Measurements from ENCODE around the gene CACHD1. TPM values are rescaled to one million over a fixed set of nuclear protein-coding genes. Genes with fewer than 3 reads are reported as not detected.

Gene CACHD1
- total and polyA plus RNA-seq, 2 of the 4 experiments (the other 2 are of a cell fraction) = 2.9 to 5.9 TPM

DNA sequence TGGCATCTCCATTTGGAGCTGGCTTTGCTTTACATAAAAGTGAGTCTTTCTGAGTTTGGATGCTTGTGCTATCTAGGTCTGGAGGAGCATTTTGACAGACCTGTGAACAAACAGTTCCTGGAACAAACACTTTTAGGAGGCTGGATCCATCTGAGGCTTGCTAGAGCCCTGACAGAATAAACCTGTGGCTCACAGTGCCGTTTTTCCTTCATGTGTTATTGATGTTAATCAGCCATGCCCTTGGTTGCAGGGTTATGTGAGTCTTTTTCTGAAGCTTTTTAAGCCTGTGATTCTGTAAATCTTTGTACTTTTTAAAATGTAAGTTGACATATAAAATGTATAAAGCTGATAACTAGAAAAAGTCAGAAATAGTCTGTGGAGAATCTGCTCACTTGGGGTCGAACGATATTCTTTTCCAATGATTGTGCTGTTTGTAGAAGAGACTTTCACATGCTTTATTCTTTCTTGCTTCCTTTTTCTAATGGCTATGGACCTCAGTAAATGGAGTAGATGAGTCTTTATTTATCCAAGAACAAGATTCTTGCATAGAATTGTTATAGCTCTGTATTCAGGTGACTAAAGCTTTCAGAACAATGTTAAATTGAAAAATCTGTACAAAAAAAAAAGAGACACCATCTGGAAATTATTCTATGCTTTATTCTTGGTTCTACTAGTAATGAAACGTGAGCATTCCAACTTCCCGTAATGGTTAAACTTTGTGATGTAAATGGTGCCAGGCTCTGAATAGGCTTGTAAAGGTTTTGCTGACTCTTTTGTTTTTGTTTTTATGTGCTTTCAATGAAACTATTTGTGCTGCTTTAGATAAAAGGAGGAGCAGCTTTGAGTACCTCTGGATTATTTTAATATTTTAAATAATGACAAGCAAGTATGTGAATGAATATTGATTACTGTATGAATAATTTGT is 53.7 kb downstream of the CACHD1 start (continued):
- TF ChIP-seq MXI1 (IDR thresholded peaks at IDR 0.05; ENCODE audit: borderline replicate concordance, low read depth, low read length) = no peak

- Histone ChIP-seq H2BK20ac (ENCODE audit: low read depth, low read length) (no peak overlapping the region), H2BK120ac (ENCODE audit: low read depth, low read length) (no peak overlapping the region), H3K27me3 (ENCODE audit: control insufficient read depth, insufficient read depth, low read length) (no peaks in the 10 kb centered on the region), H3K56ac (ENCODE audit: extremely low read depth, insufficient read depth, low read length) (no peak overlapping the region), H3K4ac (ENCODE audit: low read depth, low read length) (no peak overlapping the region), H3K79me1 (ENCODE audit: low read depth in 1 of 2, low read length in 2 of 2) (peaks cover 0 to 2% of the 10 kb centered on the region in 2 experiments; a peak in 1 of 4 replicates), H2AK5ac (ENCODE audit: low read depth, low read length) (no peak overlapping the region), H2BK15ac (ENCODE audit: low read depth, low read length) (no peak overlapping the region), H3K9me3 (ENCODE audit: control insufficient read depth, insufficient read depth, low read length) (no peaks in the 10 kb centered on the region), H3K18ac (ENCODE audit: low read depth, low read length) (no peak overlapping the region), H4K5ac (ENCODE audit: low read depth, low read length) (no peak overlapping the region), H4K91ac (ENCODE audit: insufficient read depth, low read depth, low read length) (no peak overlapping the region), H2AK9ac (replicated peaks; ENCODE audit: low read depth, low read length, poor library complexity) (no peak overlapping the region), H3K4me3 (ENCODE audit: insufficient read depth, low read depth, low read length) (no peak overlapping the region), H4K20me1 (ENCODE audit: insufficient read depth, low read length) (no peaks in the 10 kb centered on the region), H3K4me2 (ENCODE audit: low read depth, low read length) (no peak overlapping the region), H3K9me1 (ENCODE audit: insufficient read depth, low read length) (peaks cover 3% of the 10 kb centered on the region; the same call in 1 of the 2 replicates), H4K8ac (ENCODE audit: low read depth in 2 of 2, low read length in 2 of 2) (no peak overlapping the region), H2AFZ (replicated peaks; ENCODE audit: low read length, poor library complexity) (no peak overlapping the region), H3K27ac (ENCODE audit: insufficient read depth, low read length) (no peak overlapping the region), H3K36me3 (ENCODE audit: control insufficient read depth, insufficient read depth, low read length) (no peaks in the 10 kb centered on the region), H3K14ac (replicated peaks; ENCODE audit: low read depth, low read length) (no peak overlapping the region), H2BK5ac (ENCODE audit: low read depth, low read length, poor library complexity, severe bottlenecking) (no peak overlapping the region), H3K9ac (ENCODE audit: low read depth, low read length) (no peak overlapping the region), H3K23ac (ENCODE audit: low read depth, low read length) (no peak overlapping the region), H3K4me1 (ENCODE audit: control insufficient read depth, insufficient read depth, low read length) (peaks cover 5% of the 10 kb centered on the region; the same call in 1 of the 2 replicates)
- POLR2A ChIA-PET (ENCODE audit: unreplicated experiment) = no interaction called here
- CTCF ChIA-PET = interaction anchor here (0.6 to 0.8 kb wide), 2 partner anchors 10 to 113 kb away, joined by 3 read pairs; no protein-coding TSS in a partner anchor
- ATAC-seq (ENCODE audit: low read depth) (no peak), DNase-seq (no peak)
- TF ChIP-seq NFE2L2 (IDR thresholded peaks at IDR 0.05; ENCODE audit: low read depth, low read length) (no peak), MAFK (IDR thresholded peaks at IDR 0.05; ENCODE audit: low read depth, low read length) (no peak)
- intact Hi-C loops (cut with micrococcal nuclease) = no loop called here
- in situ Hi-C loops (cut with MboI; ENCODE audit: low sequenced_read_pairs) = no loop called here
- no TSS peak for BruUV-seq (replicated peaks)
- no CpG with 5 or more reads among the region's 2 CpGs for WGBS, 2 experiments (ENCODE audit: extremely low coverage in 2 of 2, insufficient read length in 1 of 2)
- dilution Hi-C loops (cut with HindIII; ENCODE audit: low sequenced_read_pairs, unreplicated experiment) = no loop called here
Observed at GRCh38 chr1:64524614-64525013, 54.7 kb downstream of the CACHD1 start.
